CD14-positive monocyte (primary cell): ENCODE measurements around the gene TTLL11. TPM values are rescaled to one million over a fixed set of nuclear protein-coding genes. Genes with fewer than 3 reads are reported as not detected.

Experiments used
- DNase-seq, 3 donors: peaks; one replicate each; pipeline ENCODE4 v3.0.0-alpha.2; 2011 to 2022
- H2AFZ ChIP-seq: 2 replicates; pipeline ENCODE4 v1.6.0; 2012; ENCODE audit warnings: mild to moderate bottlenecking, low read depth, low read length, inconsistent platforms; ENCODE audit not compliant: insufficient read depth, poor library complexity, severe bottlenecking
- H3K27ac ChIP-seq, 2 donors: 1 replicate in 1 of 2; 2 replicates in 1 of 2; pipeline ENCODE4 v1.5.1; 2012 to 2013; ENCODE audit warnings: low read length in 2 of 2, control low read depth in 1 of 2, inconsistent platforms in 1 of 2, low read depth in 1 of 2, mild to moderate bottlenecking in 1 of 2
- H3K27me3 ChIP-seq, 2 donors: one replicate each; pipeline versions ENCODE4 v1.6.0 to v1.6.1; 2011 to 2013; ENCODE audit warnings: low read length in 2 of 2; ENCODE audit not compliant: control insufficient read depth in 2 of 2, insufficient read depth in 2 of 2
- H3K36me3 ChIP-seq, 2 donors: replicated peaks in 1 of 2; 1 replicate in 1 of 2; 2 replicates in 1 of 2; pipeline versions ENCODE4 v1.5.1 to v1.6.1; 2012 to 2013; ENCODE audit warnings: low read length in 2 of 2, control low read depth in 1 of 2, inconsistent platforms in 1 of 2, mild to moderate bottlenecking in 1 of 2; ENCODE audit not compliant: insufficient read depth in 2 of 2, control insufficient read depth in 1 of 2
- H3K4me1 ChIP-seq, 2 donors: 1 replicate in 1 of 2; 2 replicates in 1 of 2; pipeline versions ENCODE4 v1.5.1 to v1.6.1; 2012 to 2013; ENCODE audit warnings: low read length in 2 of 2, control low read depth in 1 of 2, inconsistent platforms in 1 of 2, mild to moderate bottlenecking in 1 of 2, moderate library complexity in 1 of 2; ENCODE audit not compliant: insufficient read depth in 2 of 2, control insufficient read depth in 1 of 2
- H3K4me2 ChIP-seq: replicated peaks from 2 replicates; pipeline ENCODE3; 2012; ENCODE audit warnings: low read length, moderate library complexity, mild to moderate bottlenecking; ENCODE audit not compliant: poor library complexity, severe bottlenecking; ENCODE audit errors: extremely low read depth
- H3K4me3 ChIP-seq, 3 experiments: fragments of 200-600 bp in 1 of 3; sonication (generic) in 1 of 3; replicated peaks in 1 of 3; 1 replicate in 2 of 3; 2 replicates in 1 of 3; pipeline ENCODE4 v1.5.1; 2011 to 2013; ENCODE audit warnings: low read length in 3 of 3, mild to moderate bottlenecking in 3 of 3, control low read depth in 2 of 3, low read depth in 2 of 3, inconsistent platforms in 1 of 3, moderate library complexity in 1 of 3
- H3K79me2 ChIP-seq: 2 replicates; pipeline ENCODE4 v1.6.0; 2012; ENCODE audit warnings: mild to moderate bottlenecking, control low read depth, inconsistent platforms, low read length, moderate library complexity; ENCODE audit not compliant: insufficient read depth
- H3K9ac ChIP-seq: 2 replicates; pipeline ENCODE4 v1.6.0; 2017; ENCODE audit warnings: low read length, mild to moderate bottlenecking; ENCODE audit not compliant: insufficient read depth, poor library complexity, severe bottlenecking
- H3K9me3 ChIP-seq, 2 donors: replicated peaks in 1 of 2; 1 replicate in 1 of 2; 2 replicates in 1 of 2; pipeline versions ENCODE4 v1.5.1 to v1.6.1; 2012 to 2013; ENCODE audit warnings: low read length in 2 of 2, control low read depth in 1 of 2; ENCODE audit not compliant: control insufficient read depth in 1 of 2, insufficient read depth in 1 of 2
- H4K20me1 ChIP-seq: 2 replicates; pipeline ENCODE4 v1.6.0; 2012; ENCODE audit warnings: mild to moderate bottlenecking, low read length, control low read depth, moderate library complexity; ENCODE audit not compliant: insufficient read depth
- H3K27ac Mint-ChIP-seq, 7 donors: one replicate each; pipeline ENCODE4 v1.8.0; 2020; ENCODE audit warnings: mild to moderate bottlenecking in 7 of 7, mixed read lengths in 7 of 7, moderate library complexity in 6 of 7, inconsistent platforms in 2 of 7
- H3K27me3 Mint-ChIP-seq, 3 donors: one replicate each; pipeline ENCODE4 v1.8.0; 2021 to 2022; ENCODE audit warnings: low read depth in 3 of 3, mild to moderate bottlenecking in 3 of 3, mixed read lengths in 3 of 3, moderate library complexity in 3 of 3, inconsistent platforms in 1 of 3
- H3K36me3 Mint-ChIP-seq, 2 donors: one replicate each; pipeline ENCODE4 v1.8.0; 2020; ENCODE audit warnings: mixed read lengths in 2 of 2, inconsistent platforms in 1 of 2, mild to moderate bottlenecking in 1 of 2
- H3K4me1 Mint-ChIP-seq: one replicate; pipeline ENCODE4 v1.8.0; 2020; ENCODE audit warnings: mild to moderate bottlenecking, mixed read lengths
- H3K4me3 Mint-ChIP-seq, 2 donors: one replicate each; pipeline ENCODE4 v1.8.0; 2020; ENCODE audit warnings: mild to moderate bottlenecking in 2 of 2, mixed read lengths in 2 of 2, moderate library complexity in 1 of 2
- H3K9me3 Mint-ChIP-seq, 7 donors: one replicate each; pipeline ENCODE4 v1.8.0; 2020 to 2022; ENCODE audit warnings: mixed read lengths in 7 of 7, mild to moderate bottlenecking in 6 of 7, moderate library complexity in 6 of 7, inconsistent platforms in 2 of 7
- CTCF ChIP-seq: fragments of 200-600 bp; IDR thresholded peaks from one replicate; pipeline ENCODE4 v1.8.0; 2022; ENCODE audit warnings: antibody characterized with exemption, mild to moderate bottlenecking
- WGBS: methylation state at CpG from one replicate; pipeline ENCODE4 v1.1.5; 2013; ENCODE audit warnings: missing lambda C conversion rate; ENCODE audit not compliant: insufficient coverage; 5-methylcytosine and 5-hydroxymethylcytosine counted together
- intact Hi-C, 2 donors: fragments of 100-400 bp; cut with micrococcal nuclease; formaldehyde crosslinking; loops; one replicate each; pipeline versions ENCODE4 v1.15.0 to v1.15.1; 2023
- polyA plus RNA-seq, 3 donors: library from polyadenylated mRNA; depleted of rRNA in 1 of 3; unstranded in 2 of 3; stranded (reverse) in 1 of 3; fragments of 300-500 nt in 2 of 3; fragments of >200 nt in 1 of 3; fragmentation: Illumina TruSeq in 2 of 3; gene quantifications; 1 replicate in 2 of 3; 2 replicates in 1 of 3; pipeline ENCODE4 v1.2.3, GENCODE V29; 2012 to 2021

TTLL11 gene
- polyA plus RNA-seq, 3 donors: 2.9 to 3.5 (median 3.1) TPM

DNA sequence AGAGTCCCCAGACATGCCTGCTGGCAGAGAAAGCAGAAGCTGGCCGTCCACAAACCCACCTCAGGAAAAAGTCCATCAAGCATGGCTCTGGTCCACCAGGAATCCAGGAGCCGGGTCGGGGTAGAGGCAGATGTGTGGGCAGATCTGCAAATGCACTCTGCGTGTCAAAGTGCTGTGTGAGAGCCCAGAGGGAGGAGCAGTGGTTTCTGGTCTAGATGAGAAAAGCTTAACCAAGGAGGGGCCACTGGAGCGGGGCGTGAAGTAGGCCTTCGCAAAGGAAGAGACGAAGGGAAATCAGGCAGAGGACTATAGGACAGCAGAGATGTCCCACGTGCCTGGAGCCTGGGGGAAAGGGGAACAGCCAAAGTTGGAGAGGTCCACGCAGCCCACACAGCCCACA is 40.0 kb downstream of the TTLL11 start:
- Histone ChIP-seq H2AFZ (no peak overlapping the region), H3K36me3 (no peaks in the 10 kb centered on the region), H3K27ac (no peak overlapping the region), H3K4me2 (no peak overlapping the region), H3K27me3 (no peaks in the 10 kb centered on the region), H3K4me1 (peaks cover 5 to 8% of the 10 kb centered on the region in 2 donors), H3K9ac (no peak overlapping the region), H4K20me1 (peaks cover 9% of the 10 kb centered on the region), H3K79me2 (no peaks in the 10 kb centered on the region), H3K4me3 (no peak overlapping the region), H3K9me3 (no peaks in the 10 kb centered on the region)
- Mint-ChIP-seq H3K36me3 (peaks cover 0 to 5% of the 10 kb centered on the region in 2 donors), H3K27me3 (peaks cover 0 to 3% (median 0%) of the 10 kb centered on the region in 3 donors), H3K27ac (peak overlapping the region in 2 of 7 donors; percentile 15 to 37), H3K4me3 (no peak overlapping the region), H3K4me1 (peaks cover 9% of the 10 kb centered on the region), H3K9me3 (no peaks in the 10 kb centered on the region)
- WGBS: 75% methylated on average over 9 of the region's 10 CpGs
- DNase-seq: no peak
- intact Hi-C loops: no loop called here
- no peak for TF ChIP-seq CTCF

DNA sequence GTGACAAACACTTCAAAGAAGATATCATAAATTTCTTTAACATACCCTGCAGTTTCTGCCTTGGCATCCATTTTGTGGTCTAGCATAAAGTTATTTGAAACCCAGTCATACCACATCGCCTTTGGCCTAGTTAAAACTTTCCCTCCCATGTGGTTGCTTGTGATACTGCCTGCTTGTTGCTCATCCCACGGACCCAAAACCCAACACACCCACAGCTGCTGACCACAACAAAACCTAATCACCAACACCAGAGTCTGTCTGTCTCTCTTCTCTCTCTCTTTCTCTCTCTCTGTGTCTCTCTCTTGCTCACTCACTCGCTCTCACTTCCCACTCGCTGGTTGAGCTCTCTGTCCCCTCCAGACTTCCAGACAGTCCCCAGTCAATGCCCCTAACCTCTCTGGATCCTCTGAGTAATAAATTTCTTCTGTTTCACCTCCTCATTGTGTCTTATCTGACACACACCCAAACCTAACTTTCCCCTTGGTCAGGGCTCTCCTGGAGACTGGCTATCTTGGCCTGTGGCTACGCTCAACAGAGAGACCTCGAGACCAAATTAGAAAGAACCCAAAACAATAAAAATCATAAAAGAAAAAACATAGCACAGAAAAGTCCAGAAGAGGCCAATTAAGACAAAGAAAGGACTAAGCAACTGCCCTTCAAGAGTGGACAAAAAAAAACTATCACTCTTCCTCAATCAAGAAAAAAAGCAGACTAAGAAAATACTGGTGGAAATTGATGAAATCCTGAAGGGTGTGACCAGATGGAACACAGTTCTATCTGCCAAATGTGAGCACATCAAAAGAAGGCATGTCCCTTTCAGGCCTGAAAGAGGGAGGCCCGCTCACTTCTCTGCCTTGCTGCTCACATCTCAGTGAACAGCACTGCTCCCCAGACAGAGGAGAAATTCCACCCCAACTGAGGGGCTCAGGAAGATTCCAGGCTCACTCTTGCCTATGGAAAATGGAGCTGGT is 41.5 kb downstream of the TTLL11 start:
- WGBS: 83% methylated on average over 4 of the region's 7 CpGs

More for the DNA sequence above, 41.5 kb downstream of the TTLL11 start:
- peaks cover 8% of the 10 kb centered on the region for H4K20me1 ChIP-seq
- Mint-ChIP-seq H3K36me3 (peaks cover 0 to 5% of the 10 kb centered on the region in 2 donors), H3K27ac (peak overlapping the region in 1 of 7 donors; percentile 9), H3K27me3 (peaks cover 0 to 2% (median 0%) of the 10 kb centered on the region in 3 donors), H3K9me3 (peaks cover 0 to 3% (median 0%) of the 10 kb centered on the region in 7 donors), H3K4me1 (peaks cover 9% of the 10 kb centered on the region), H3K4me3 (no peak overlapping the region)
- no peaks in the 10 kb centered on the region for H3K36me3 ChIP-seq
- TF ChIP-seq CTCF: no peak
- H3K27ac ChIP-seq: no peak overlapping the region
- peaks cover 5 to 8% of the 10 kb centered on the region in 2 donors for H3K4me1 ChIP-seq
- no peaks in the 10 kb centered on the region for H3K79me2 ChIP-seq
- intact Hi-C loops: no loop called here
- H3K27me3 ChIP-seq: no peaks in the 10 kb centered on the region
- no peaks in the 10 kb centered on the region for H3K9me3 ChIP-seq
- no peak overlapping the region for H3K4me2 ChIP-seq
- no peak overlapping the region for H3K9ac ChIP-seq
- no peak overlapping the region for H2AFZ ChIP-seq
- no peak for DNase-seq
- no peak overlapping the region for H3K4me3 ChIP-seq
